GM12891 (cell line): ENCODE results near the gene TOPORS.
"Not testable (repeated sequence)": the region's sequence is repeated elsewhere in the genome, so short reads cannot be mapped to it uniquely, and the experiment has no call there.

ENCODE experiments used
- PAX5 ChIP-seq: IDR thresholded peaks from 2 replicates; pipeline ENCODE4 v1.6.1; 2011; ENCODE audit warnings: low read length, moderate library complexity, mild to moderate bottlenecking; ENCODE audit not compliant: insufficient read depth, severe bottlenecking
- POLR2A ChIP-seq: IDR thresholded peaks from 2 replicates; pipeline ENCODE4 v1.6.1; 2011; ENCODE audit warnings: low read depth, low read length, control low read depth
- POLR2AphosphoS5 ChIP-seq: IDR thresholded peaks from 2 replicates; pipeline ENCODE4 v1.6.1; 2011; ENCODE audit warnings: low read depth, low read length, control low read depth
- POU2F2 ChIP-seq: IDR thresholded peaks from 2 replicates; pipeline ENCODE4 v1.6.1; 2011; ENCODE audit warnings: low read depth, mild to moderate bottlenecking, control low read depth, low read length, moderate library complexity
- SPI1 ChIP-seq: IDR thresholded peaks from 2 replicates; pipeline ENCODE4 v1.6.1; 2011; ENCODE audit warnings: low read depth, low read length, control low read depth
- TAF1 ChIP-seq: IDR thresholded peaks from 2 replicates; pipeline ENCODE4 v1.6.1; 2011; ENCODE audit warnings: low read depth, low read length, control low read depth

DNA sequence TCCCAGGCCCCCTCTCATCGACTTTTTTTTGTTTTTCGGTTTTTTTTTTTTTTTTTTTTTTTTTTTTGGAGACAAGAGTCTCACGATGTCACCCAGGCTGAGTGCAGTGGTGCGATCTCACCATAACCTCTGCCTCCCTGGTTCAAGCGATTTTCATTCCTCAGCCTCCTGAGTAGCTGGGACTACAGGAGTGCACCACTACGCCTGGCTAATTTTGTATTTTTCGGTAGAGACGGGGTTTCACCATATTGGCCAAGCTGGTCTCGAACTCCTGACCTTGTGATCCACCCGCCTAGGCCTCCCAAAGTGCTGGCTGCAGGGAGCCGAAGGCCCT lies 27.9 kb downstream of the TOPORS start:
- not testable (repeated sequence) for TF ChIP-seq POLR2AphosphoS5, POLR2A, SPI1, TAF1, POU2F2, PAX5
